Eye (tissue), 1 donor: ENCODE measurements around the gene RAB3B.

Experiments
- DNase-seq: peaks from one replicate; pipeline ENCODE4 v3.0.0-alpha.2; 2015

The RAB3B gene

DNA sequence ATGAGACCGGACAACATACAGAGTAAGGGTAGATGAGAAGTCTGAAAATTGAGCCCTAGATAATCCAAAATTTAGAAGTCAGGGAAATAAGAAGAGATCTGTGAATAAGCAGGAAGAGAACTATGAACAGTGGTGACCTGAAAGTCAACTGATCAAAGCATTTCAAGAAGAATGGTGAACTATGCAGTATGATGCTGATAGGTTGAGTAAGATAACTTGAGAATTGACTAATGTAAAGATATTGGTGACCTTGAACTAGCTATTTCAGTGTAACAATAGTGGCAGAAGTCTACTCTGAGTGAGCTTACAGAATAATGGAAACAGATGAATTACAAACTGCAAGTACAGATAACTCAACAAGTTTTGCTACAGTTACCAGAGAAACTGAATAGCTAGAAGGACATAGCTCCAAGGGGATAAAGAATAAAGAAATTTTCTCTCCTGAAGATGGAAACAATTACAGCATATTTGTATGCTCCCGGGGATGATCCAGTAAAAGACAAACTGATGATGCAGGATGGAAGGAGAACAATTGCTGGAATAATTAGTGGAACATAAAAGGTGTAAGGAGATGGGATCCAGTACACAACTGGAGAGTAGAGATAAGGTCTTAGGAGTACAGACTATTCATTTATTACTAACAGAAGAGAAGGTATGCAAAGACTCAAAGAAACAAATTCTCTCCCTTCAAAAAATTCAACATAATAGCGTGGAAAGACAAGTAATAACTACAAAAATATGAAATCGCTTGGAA is 122.8 kb downstream of the RAB3B start:
- DNase-seq: no peak

DNA sequence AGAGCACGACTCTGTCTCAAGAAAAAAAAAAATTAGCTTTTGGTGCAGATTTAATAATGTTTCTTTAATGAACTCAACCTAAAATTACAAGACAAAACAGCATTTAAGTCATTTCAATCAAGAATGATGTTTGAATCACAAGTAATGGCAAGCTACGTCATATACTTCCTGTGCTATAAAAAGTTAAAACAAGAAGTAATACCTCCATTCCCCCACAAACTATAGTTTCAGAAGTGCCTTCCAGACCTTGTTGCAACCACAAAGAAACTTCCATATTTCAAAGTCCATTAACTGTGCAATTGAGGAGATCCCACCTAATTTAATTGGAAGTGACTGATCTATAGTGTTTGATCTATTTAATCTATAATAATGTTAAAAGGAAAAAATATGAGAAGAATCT is 127.1 kb downstream of the RAB3B start:
- DNase-seq: no peak

DNA sequence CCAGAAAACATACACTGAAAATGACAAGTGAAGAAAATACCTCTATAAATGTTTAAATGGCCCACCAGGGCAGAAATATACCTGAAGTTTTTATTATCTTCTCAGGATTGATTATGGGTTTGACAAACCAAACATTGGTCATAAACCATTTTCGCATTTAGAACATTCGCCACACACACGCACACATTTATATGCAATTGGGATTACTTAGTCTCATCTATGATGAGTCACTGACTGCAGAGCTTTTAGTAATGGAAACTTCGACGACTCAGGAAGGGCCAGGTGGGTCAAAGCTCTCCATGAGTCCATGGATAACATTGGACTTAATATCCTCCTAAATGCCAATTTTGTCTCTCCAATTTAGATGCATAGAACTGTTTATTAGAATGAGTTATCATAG is 128.8 kb downstream of the RAB3B start:
- DNase-seq: no peak

DNA sequence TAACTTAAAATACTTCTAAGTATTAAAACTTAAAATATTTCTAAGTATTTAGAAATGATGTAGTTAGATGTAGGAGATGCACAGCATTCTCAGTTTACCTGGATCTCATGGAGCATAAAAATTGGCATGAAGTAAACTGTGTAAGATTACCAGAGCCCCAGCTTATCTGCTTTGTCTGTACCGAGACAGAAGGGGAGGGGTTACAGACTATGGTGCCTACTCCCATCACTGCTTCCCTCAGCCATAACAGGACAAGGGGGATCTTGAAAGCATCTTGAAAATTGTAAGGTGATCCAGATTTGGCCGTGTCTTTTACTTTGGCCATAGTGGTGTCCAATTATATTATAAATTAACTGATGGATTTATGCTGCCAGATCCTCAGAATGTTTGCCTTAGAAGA is 130.8 kb downstream of the RAB3B start:
- no peak for DNase-seq

DNA sequence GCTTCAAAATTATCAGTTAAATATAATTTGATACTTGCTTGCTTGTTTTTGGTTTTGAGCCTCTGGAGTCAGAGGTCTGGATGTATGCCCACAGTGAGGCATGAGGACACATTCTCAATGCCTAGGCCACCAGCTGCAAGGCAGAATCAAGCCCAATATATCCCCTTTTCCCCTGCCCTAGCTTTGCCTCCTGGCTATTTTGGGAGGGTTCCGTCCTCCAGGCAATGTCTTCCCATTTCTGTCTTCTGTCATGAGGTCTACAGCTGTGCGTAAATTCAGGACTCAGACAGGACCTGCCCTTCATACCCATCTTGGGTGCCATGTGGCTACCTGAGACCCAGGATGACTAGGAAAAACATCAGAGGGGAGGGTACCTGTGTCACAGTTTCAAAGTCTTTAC is 131.2 kb downstream of the RAB3B start:
- no peak for DNase-seq

DNA sequence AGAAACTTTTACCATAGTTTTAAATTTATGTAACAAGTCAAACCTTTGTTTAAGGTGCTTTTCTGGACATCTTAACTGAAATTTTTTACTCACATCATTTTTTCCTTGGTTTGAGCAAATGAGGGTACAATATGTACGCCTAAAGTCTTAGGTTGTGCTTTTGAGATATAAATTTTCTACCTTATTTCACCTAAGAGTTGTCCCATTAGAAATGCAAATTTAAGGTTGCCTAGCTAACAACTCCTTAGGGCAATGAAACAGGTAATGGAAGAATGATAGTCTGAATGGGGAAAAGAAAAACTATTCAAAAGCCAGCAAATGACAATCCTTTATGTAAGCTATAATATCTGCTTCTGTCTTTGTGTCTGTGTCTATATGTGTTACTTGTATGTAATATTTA is 131.6 kb downstream of the RAB3B start:
- DNase-seq: no peak
